H1 (cell line): ENCODE data around the gene ECT2L. TPM values are rescaled to one million over a fixed set of nuclear protein-coding genes. Genes with fewer than 3 reads are reported as not detected.

Experiments
- CTCF ChIA-PET: fragments of 300-600 bp; sonication (Branson Sonifier 250); formaldehyde crosslinking; loops from one replicate; lab custom pipeline; 2021; ENCODE audit not compliant: partially characterized antibody; lab: Charles Lee
- POLR2A ChIA-PET: fragments of 300-600 bp; sonication (Branson Sonifier 250); formaldehyde crosslinking; loops from one replicate; lab custom pipeline; 2021; ENCODE audit warnings: inconsistent platforms; ENCODE audit not compliant: partially characterized antibody; lab: Charles Lee
- DNase-seq, 2 experiments: peaks; one replicate each; pipeline versions ENCODE4 v3.0.0 to v3.0.0-alpha.2; 2010 to 2022; ENCODE audit warnings: low spot score in 2 of 2, low read depth in 1 of 2, mixed read lengths in 1 of 2
- FAIRE-seq: peaks from 2 replicates; lab custom pipeline; 2011; peaks lifted over from hg19 to GRCh38; lab: Jason Lieb, UNC
- H2AFZ ChIP-seq: 2 replicates; pipeline ENCODE4 v1.8.1; 2012; ENCODE audit warnings: low read length, inconsistent platforms
- H2AK5ac ChIP-seq: 2 replicates; pipeline ENCODE4 v1.6.1; 2013; ENCODE audit warnings: low read depth, low read length
- H2BK120ac ChIP-seq: replicated peaks from 2 replicates; pipeline ENCODE3; 2013; ENCODE audit warnings: low read depth, low read length, inconsistent platforms
- H2BK12ac ChIP-seq: 2 replicates; pipeline ENCODE4 v1.6.1; 2013; ENCODE audit warnings: low read depth, low read length
- H2BK15ac ChIP-seq: 2 replicates; pipeline ENCODE4 v1.6.1; 2013; ENCODE audit warnings: low read length
- H2BK20ac ChIP-seq: 2 replicates; pipeline ENCODE4 v1.6.1; 2013; ENCODE audit warnings: low read length
- H2BK5ac ChIP-seq: 2 replicates; pipeline ENCODE4 v1.6.1; 2013; ENCODE audit warnings: low read depth, low read length
- H3K14ac ChIP-seq: 2 replicates; pipeline ENCODE4 v1.6.1; 2013; ENCODE audit warnings: inconsistent platforms; ENCODE audit not compliant: insufficient read length
- H3K18ac ChIP-seq: 2 replicates; pipeline ENCODE4 v1.6.1; 2013; ENCODE audit warnings: low read length; ENCODE audit errors: extremely low read depth
- H3K23ac ChIP-seq: 2 replicates; pipeline ENCODE4 v1.6.1; 2013; ENCODE audit warnings: inconsistent platforms; ENCODE audit not compliant: insufficient read length
- H3K23me2 ChIP-seq: 2 replicates; pipeline ENCODE4 v1.6.1; 2013; ENCODE audit warnings: low read depth, low read length
- H3K27ac ChIP-seq: 2 replicates; pipeline ENCODE4 v1.6.1; 2011; ENCODE audit warnings: low read depth, low read length, inconsistent platforms
- H3K27me3 ChIP-seq, 4 experiments: replicated peaks in 1 of 4; 1 replicate in 1 of 4; 2 replicates in 3 of 4; pipeline versions ENCODE4 v1.6.1 to v1.8.1; 2011 to 2013; ENCODE audit warnings: low read length in 3 of 4, mild to moderate bottlenecking in 3 of 4, inconsistent platforms in 2 of 4, mixed read lengths in 2 of 4, moderate library complexity in 1 of 4; ENCODE audit not compliant: control insufficient read depth in 3 of 4, insufficient read depth in 3 of 4; ENCODE audit errors: extremely low read depth in 1 of 4
- H3K36me3 ChIP-seq, 4 experiments: 2 replicates each; pipeline versions ENCODE4 v1.6.1 to v1.8.1; 2011 to 2013; ENCODE audit warnings: mild to moderate bottlenecking in 4 of 4, low read length in 3 of 4, moderate library complexity in 2 of 4, control low read depth in 1 of 4, inconsistent platforms in 1 of 4; ENCODE audit not compliant: insufficient read depth in 4 of 4, control insufficient read depth in 2 of 4
- H3K4ac ChIP-seq: replicated peaks from 2 replicates; pipeline ENCODE3; 2013; ENCODE audit warnings: low read length, low read depth, mixed read lengths, inconsistent platforms; ENCODE audit not compliant: insufficient read length
- H3K4me1 ChIP-seq, 4 experiments: replicated peaks in 1 of 4; 1 replicate in 1 of 4; 2 replicates in 3 of 4; pipeline versions ENCODE4 v1.6.1 to v1.8.1; 2011 to 2013; ENCODE audit warnings: low read length in 3 of 4, inconsistent platforms in 2 of 4, mixed read lengths in 1 of 4; ENCODE audit not compliant: insufficient read depth in 4 of 4, control insufficient read depth in 3 of 4
- H3K4me2 ChIP-seq, 2 experiments: 2 replicates each; pipeline versions ENCODE4 v1.6.1 to v1.8.1; 2011 to 2013; ENCODE audit warnings: low read depth in 2 of 2, low read length in 2 of 2, control low read depth in 1 of 2, inconsistent platforms in 1 of 2, mild to moderate bottlenecking in 1 of 2; ENCODE audit not compliant: insufficient read depth in 1 of 2
- H3K4me3 ChIP-seq, 4 experiments: fragments of 200-600, 300-600 bp in 1 of 4; sonication (generic), shearing (Covaris generic), sonication (Bioruptor Twin) in 1 of 4; 2 replicates each; pipeline versions ENCODE4 v1.5.1 to v1.8.1; 2011 to 2016; ENCODE audit warnings: low read length in 4 of 4, low read depth in 3 of 4, control low read depth in 2 of 4, inconsistent platforms in 2 of 4, mild to moderate bottlenecking in 2 of 4, mixed read lengths in 1 of 4, moderate library complexity in 1 of 4; ENCODE audit not compliant: insufficient read depth in 2 of 4; ENCODE audit errors: extremely low read depth in 1 of 4
- H3K56ac ChIP-seq: replicated peaks from 2 replicates; pipeline ENCODE3; 2013; ENCODE audit warnings: low read depth, mild to moderate bottlenecking, mixed read lengths, low read length, inconsistent platforms; ENCODE audit not compliant: insufficient read length
- H3K79me1 ChIP-seq: 2 replicates; pipeline ENCODE4 v1.6.1; 2013; ENCODE audit warnings: low read depth, low read length, control low read depth
- H3K79me2 ChIP-seq, 2 experiments: 2 replicates each; pipeline versions ENCODE4 v1.6.1 to v1.8.1; 2012 to 2013; ENCODE audit warnings: low read length in 2 of 2, mild to moderate bottlenecking in 2 of 2, inconsistent platforms in 1 of 2; ENCODE audit not compliant: insufficient read depth in 2 of 2, control insufficient read depth in 1 of 2
- H3K9ac ChIP-seq, 4 experiments: replicated peaks in 1 of 4; 1 replicate in 1 of 4; 2 replicates in 3 of 4; pipeline versions ENCODE4 v1.6.1 to v1.8.1; 2011 to 2013; ENCODE audit warnings: low read depth in 3 of 4, low read length in 3 of 4, control low read depth in 2 of 4, mild to moderate bottlenecking in 2 of 4, moderate library complexity in 2 of 4, inconsistent platforms in 1 of 4; ENCODE audit errors: extremely low read depth in 1 of 4
- H3K9me3 ChIP-seq, 2 experiments: 2 replicates each; pipeline versions ENCODE4 v1.6.1 to v1.8.1; 2012 to 2013; ENCODE audit warnings: mild to moderate bottlenecking in 2 of 2, moderate library complexity in 2 of 2, control low read depth in 1 of 2, inconsistent platforms in 1 of 2, low read depth in 1 of 2, low read length in 1 of 2, mixed read lengths in 1 of 2; ENCODE audit not compliant: insufficient read depth in 2 of 2
- H4K20me1 ChIP-seq, 2 experiments: replicated peaks in 1 of 2; 2 replicates each; pipeline versions ENCODE3 to v1.8.1; 2011 to 2013; ENCODE audit warnings: inconsistent platforms in 2 of 2, low read length in 2 of 2, mild to moderate bottlenecking in 1 of 2; ENCODE audit not compliant: insufficient read depth in 2 of 2, control insufficient read depth in 1 of 2
- H4K5ac ChIP-seq: 2 replicates; pipeline ENCODE4 v1.6.1; 2013; ENCODE audit warnings: low read length, low read depth, mixed read lengths, inconsistent platforms; ENCODE audit not compliant: insufficient read length
- H4K8ac ChIP-seq: 2 replicates; pipeline ENCODE4 v1.8.0; 2013; ENCODE audit warnings: mild to moderate bottlenecking, moderate library complexity, low read length, inconsistent platforms; ENCODE audit not compliant: insufficient read depth; ENCODE audit errors: extremely low read depth
- H4K91ac ChIP-seq: replicated peaks from 2 replicates; pipeline ENCODE3; 2013; ENCODE audit warnings: low read length, mixed read lengths, inconsistent platforms; ENCODE audit not compliant: insufficient read length
- ASH2L ChIP-seq: fragments of 200-600, 300-600 bp; sonication (generic); IDR thresholded peaks from one replicate; pipeline ENCODE4 v1.7.1; 2017; ENCODE audit warnings: low read length
- MAX ChIP-seq: IDR thresholded peaks from 2 replicates; pipeline ENCODE4 v1.6.1; 2012; ENCODE audit warnings: inconsistent platforms
- NANOG ChIP-seq: IDR thresholded peaks from 2 replicates; pipeline ENCODE4 v1.6.1; 2011; ENCODE audit warnings: low read length, low read depth, mild to moderate bottlenecking, inconsistent platforms; ENCODE audit not compliant: insufficient read depth, poor library complexity, severe bottlenecking
- POLR2A ChIP-seq, 2 experiments: IDR thresholded peaks; 1 replicate in 1 of 2; 2 replicates in 1 of 2; pipeline ENCODE4 v1.6.1; 2011; ENCODE audit warnings: low read depth in 2 of 2, low read length in 2 of 2, mild to moderate bottlenecking in 2 of 2; ENCODE audit errors: control extremely low read depth in 1 of 2
- POLR2AphosphoS5 ChIP-seq: IDR thresholded peaks from 2 replicates; pipeline ENCODE4 v1.6.1; 2011; ENCODE audit warnings: low read depth, low read length
- RAD21 ChIP-seq, 2 experiments: IDR thresholded peaks in 1 of 2; conservative IDR thresholded peaks in 1 of 2; 2 replicates each; pipeline ENCODE4 v1.6.1; 2011; ENCODE audit warnings: low read depth in 2 of 2, low read length in 2 of 2, improper control_type of control experiment in 1 of 2, inconsistent platforms in 1 of 2, mild to moderate bottlenecking in 1 of 2, moderate library complexity in 1 of 2
- RBBP5 ChIP-seq: IDR thresholded peaks from 2 replicates; pipeline ENCODE4 v1.7.1; 2012; ENCODE audit warnings: low read depth, mild to moderate bottlenecking, inconsistent platforms, low read length, moderate library complexity, borderline replicate concordance
- TBP ChIP-seq: IDR thresholded peaks from 2 replicates; pipeline ENCODE4 v1.6.1; 2011; ENCODE audit warnings: low read depth, low read length, improper control_type of control experiment
- WGBS, 2 experiments: shearing (Covaris generic) in 1 of 2; methylation state at CpG; one replicate each; pipeline versions ENCODE4 v1.1.6 to v1.1.7; 2013 to 2015; ENCODE audit warnings: low lambda C conversion rate in 2 of 2, mixed read lengths in 2 of 2, inconsistent platforms in 1 of 2, low coverage in 1 of 2, missing lambda C conversion rate in 1 of 2; ENCODE audit not compliant: insufficient replicate concordance in 2 of 2, insufficient coverage in 1 of 2, insufficient read length in 1 of 2; ENCODE audit errors: extremely low coverage in 1 of 2, missing lambda C conversion rate in 1 of 2; 5-methylcytosine and 5-hydroxymethylcytosine counted together
- long read RNA-seq, 2 experiments: library from RNA in 1 of 2; library from capped mRNA in 1 of 2; stranded (forward); transcript quantifications; one replicate each; pipeline ENCODE4 v2.0.0, GENCODE V29; 2021; ENCODE audit warnings: inconsistent platforms in 1 of 2
- polyA minus RNA-seq, 3 experiments: library from RNA; depleted of rRNA, polyadenylated mRNA; stranded (reverse); fragments of >200 nt; gene quantifications; 1 replicate in 2 of 3; 2 replicates in 1 of 3; pipeline ENCODE4 v1.2.3, GENCODE V29; 2011
- polyA plus RNA-seq, 7 experiments: library from polyadenylated mRNA; depleted of rRNA in 3 of 7; stranded (reverse) in 5 of 7; unstranded in 2 of 7; fragments of >200 nt in 5 of 7; fragments of 200-250 nt in 2 of 7; gene quantifications; 1 replicate in 5 of 7; 2 replicates in 1 of 7; 4 replicates in 1 of 7; pipeline versions ENCODE4 v1.2.1 to v1.2.3, GENCODE V29; 2011 to 2013; ENCODE audit warnings: missing spikeins in 2 of 7, mixed read lengths in 2 of 7
- total RNA-seq: library from RNA; stranded (reverse); fragmentation: NEBNext Ultra II Directional; extraction: Animal tissue kit (Norgen Biotek cat#: 25700); gene quantifications from 2 replicates; pipeline ENCODE4 v1.2.1, GENCODE V29; 2021

The ECT2L gene
- not detected in 2 replicates for total RNA-seq
- not detected in 2 replicates for polyA plus RNA-seq (2011; rRNA removed)
- polyA plus RNA-seq (2011; cell fraction: cytosol; rRNA removed), result not detected
- not detected for polyA plus RNA-seq (2011; cell fraction: nucleus; rRNA removed)
- 0.04 to 0.08 TPM in 2 of 4 replicates, not detected in the others for polyA plus RNA-seq (2012, experiment 1 of 2)
- not detected for polyA plus RNA-seq (2012, experiment 2 of 2)
- not detected for polyA plus RNA-seq (2013, experiment 1 of 2)
- not detected for polyA plus RNA-seq (2013, experiment 2 of 2)
- not detected in 2 replicates for polyA minus RNA-seq (2011; rRNA and poly(A)+ RNA removed)
- polyA minus RNA-seq (2011; cell fraction: cytosol; rRNA and poly(A)+ RNA removed), result not detected
- polyA minus RNA-seq (2011; cell fraction: nucleus; rRNA and poly(A)+ RNA removed), result not detected
- long read RNA-seq, experiment 1, result 0 reads
- long read RNA-seq, experiment 2, result 0 reads

- no peak within 1 kb of the TSS for H3K23ac ChIP-seq
- peak within 1 kb of the TSS; percentile 90; the same call in 1 of the 2 replicates for H4K8ac ChIP-seq
- H3K27me3 ChIP-seq, result no peaks in the 10 kb centered on the region; a peak in 2 of 7 replicates
- 11% methylated on average over 35 of the region's 50 CpGs; no CpG with 5 or more reads in 1 of the 2 experiments for WGBS, 2 experiments
- peak within 1 kb of the TSS; percentile 84 for H4K91ac ChIP-seq
- ChIA-PET POLR2A (interaction anchor here (1.0 to 1.7 kb wide), 3 partner anchors 15 to 232 kb away, joined by 3 to 4 read pairs (median 3); no protein-coding TSS in a partner anchor), CTCF (interaction anchor here (0.8 to 1.7 kb wide), 2 partner anchors 10 to 19 kb away, joined by 3 to 4 read pairs; no protein-coding TSS in a partner anchor)
- H2BK20ac ChIP-seq, result no peak within 1 kb of the TSS
- H2BK15ac ChIP-seq, result no peak within 1 kb of the TSS
- H4K5ac ChIP-seq, result no peak within 1 kb of the TSS
- H3K4me1 ChIP-seq, result no peaks in the 10 kb centered on the region; a peak in 1 of 7 replicates
- peak within 1 kb of the TSS; percentile 21 for H3K4ac ChIP-seq
- H2BK12ac ChIP-seq, result no peak within 1 kb of the TSS
- H3K27ac ChIP-seq, result no peak within 1 kb of the TSS
- H2BK5ac ChIP-seq, result no peak within 1 kb of the TSS
- no peaks in the 10 kb centered on the region for H4K20me1 ChIP-seq
- H3K18ac ChIP-seq, result no peak within 1 kb of the TSS; the same call in 1 of the 2 replicates
- peak within 1 kb of the TSS; percentile 37 to 65 (median 55) for H3K4me3 ChIP-seq
- H2BK120ac ChIP-seq, result no peak within 1 kb of the TSS
- H3K9ac ChIP-seq, result peak within 1 kb of the TSS in 2 of 4 experiments; percentile 45 to 57; a peak in 5 of 7 replicates
- no peaks in the 10 kb centered on the region for H3K79me1 ChIP-seq
- H3K23me2 ChIP-seq, result peaks cover 8% of the 10 kb centered on the region
- peak within 1 kb of the TSS; percentile 50 to 70 for H3K4me2 ChIP-seq
- no peaks in the 10 kb centered on the region for H3K9me3 ChIP-seq
- no peaks in the 10 kb centered on the region for H3K36me3 ChIP-seq
- no peak within 1 kb of the TSS for H3K56ac ChIP-seq
- H3K79me2 ChIP-seq, result no peaks in the 10 kb centered on the region
- no peak for FAIRE-seq
- peak within 1 kb of the TSS; percentile 95; the same call in 1 of the 2 replicates for H2AFZ ChIP-seq
- no peak within 1 kb of the TSS for H3K14ac ChIP-seq
- H2AK5ac ChIP-seq, result no peak within 1 kb of the TSS
- DNase-seq, result peak; percentile 46 to 89
- TF ChIP-seq TBP (0 out of 2 replicates have a peak, but pooled peaks have one; percentile 51), POLR2AphosphoS5 (0 out of 2 replicates have a peak, but pooled peaks have one; percentile 38), ASH2L (peak; percentile 62), RAD21 (IDR thresholded peaks at IDR 0.05 in 1 of 2, conservative IDR thresholded peaks at IDR 0.05 in 1 of 2; ENCODE audit: low read depth in 2 of 2, low read length in 2 of 2) (0 out of 4 replicates have a peak, but pooled peaks of 1 of the 2 experiments have one; percentile 0), MAX (0 out of 2 replicates have a peak, but pooled peaks have one; percentile 20), RBBP5 (0 out of 2 replicates have a peak, but pooled peaks have one; percentile 83), NANOG (no peak), POLR2A (IDR thresholded peaks at IDR 0.05; ENCODE audit: control extremely low read depth in 1 of 2, low read depth in 2 of 2, low read length in 2 of 2) (peak in 1 of 2 experiments; percentile 45; a peak in 1 of 3 replicates)
Measured at GRCh38 chr6:138795809-138796603, at the start of gene ECT2L. Gene ECT2L (plus strand): TSS chr6:138796087. CDS start chr6:138813275, 17,188 bp downstream.
